M059J (cell line): Measurements from ENCODE around the gene RTN4IP1. TPM values are rescaled to one million over a fixed set of nuclear protein-coding genes. Genes with fewer than 3 reads are reported as not detected.
"Not testable (repeated sequence)": the region's sequence is repeated elsewhere in the genome, so short reads cannot be mapped to it uniquely, and the experiment has no call there.

Source experiments
- DNase-seq: peaks from one replicate; pipeline ENCODE4 v3.0.0-alpha.2; 2012; ENCODE audit warnings: low read depth
- total RNA-seq: library from RNA; depleted of rRNA; stranded (reverse); fragments of >200 nt; shearing (Covaris generic); gene quantifications from 2 replicates; pipeline ENCODE4 v1.2.3, GENCODE V29; 2014

Gene RTN4IP1
- total RNA-seq, 1 experiment from 2014 or later, result 13.3 TPM

GRCh38 chr6:106628658-106629102 lies 618 bp downstream of the RTN4IP1 start:
- no peak for DNase-seq

- not testable (repeated sequence) for DNase-seq
Observed at GRCh38 chr6:106627760-106628159, 1.5 kb downstream of the RTN4IP1 start.

- no peak for DNase-seq
Observed at GRCh38 chr6:106626485-106626884, 2.8 kb downstream of the RTN4IP1 start.

- no peak for DNase-seq
Observed at GRCh38 chr6:106623039-106623438, 6.3 kb downstream of the RTN4IP1 start.

- no peak for DNase-seq
Observed at GRCh38 chr6:106622412-106622811, 6.9 kb downstream of the RTN4IP1 start.

- peak; percentile 18 for DNase-seq
Observed at GRCh38 chr6:106620931-106621672, 8.2 kb downstream of the RTN4IP1 start.

GRCh38 chr6:106619223-106619622 lies 10.1 kb downstream of the RTN4IP1 start:
- no peak for DNase-seq

- no peak for DNase-seq
Observed at GRCh38 chr6:106618324-106618723, 11.0 kb downstream of the RTN4IP1 start.

GRCh38 chr6:106617857-106618256 lies 11.4 kb downstream of the RTN4IP1 start:
- DNase-seq, result no peak

- no peak for DNase-seq
Observed at GRCh38 chr6:106617302-106617701, 12.0 kb downstream of the RTN4IP1 start.

- DNase-seq, result no peak
Observed at GRCh38 chr6:106614592-106615257, 14.6 kb downstream of the RTN4IP1 start.

- no peak for DNase-seq
Observed at GRCh38 chr6:106614166-106614565, 15.1 kb downstream of the RTN4IP1 start.

- DNase-seq, result no peak
Observed at GRCh38 chr6:106613590-106613989, 15.7 kb downstream of the RTN4IP1 start.

GRCh38 chr6:106612671-106613416 lies 16.5 kb downstream of the RTN4IP1 start:
- DNase-seq, result no peak

GRCh38 chr6:106611030-106611429 lies 18.3 kb downstream of the RTN4IP1 start:
- no peak for DNase-seq

- peak; percentile 52 for DNase-seq
Observed at GRCh38 chr6:106609699-106610098, 19.6 kb downstream of the RTN4IP1 start.

- DNase-seq, result peak; percentile 79
Observed at GRCh38 chr6:106608080-106608668, 21.1 kb downstream of the RTN4IP1 start.

- DNase-seq, result no peak
Observed at GRCh38 chr6:106600329-106600728, 29.0 kb downstream of the RTN4IP1 start.

- DNase-seq, result no peak
Observed at GRCh38 chr6:106599440-106599839, 29.9 kb downstream of the RTN4IP1 start.

GRCh38 chr6:106591111-106591825 lies 38.0 kb downstream of the RTN4IP1 start:
- peak; percentile 96 for DNase-seq

- not testable (repeated sequence) for DNase-seq
Observed at GRCh38 chr6:106588937-106589336, 40.4 kb downstream of the RTN4IP1 start.
